ENCODE data around the gene PARD3B.

GRCh38 chr2:205180730-205181129 lies 635.5 kb downstream of the PARD3B start:
- TF ChIP-seq CTCF (CRISPR knock-in tag; IDR thresholded peaks at IDR 0.05) (no peak), PATZ1 (CRISPR knock-in tag; IDR thresholded peaks at IDR 0.05) (no peak), RORA (CRISPR knock-in tag; IDR thresholded peaks at IDR 0.05) (no peak), PREB (CRISPR knock-in tag; IDR thresholded peaks at IDR 0.05) (no peak), SMC3 (IDR thresholded peaks at IDR 0.05; ENCODE audit: low read length) (no peak), SIN3A (IDR thresholded peaks at IDR 0.05; ENCODE audit: borderline replicate concordance, low read depth, low read length) (no peak), ZNF121 (CRISPR knock-in tag; IDR thresholded peaks at IDR 0.05) (no peak), FOXP4 (CRISPR knock-in tag; IDR thresholded peaks at IDR 0.05) (no peak), EP300 (IDR thresholded peaks at IDR 0.05; ENCODE audit: low read depth in 2 of 2, low read length in 2 of 2) (no peak), EP300 (CRISPR knock-in tag; IDR thresholded peaks at IDR 0.05; ENCODE audit: borderline replicate concordance) (no peak)

Data from HepG2 (cell line).